Neural cell (in vitro differentiated cells): ENCODE data around the gene AFF2. TPM values are rescaled to one million over a fixed set of nuclear protein-coding genes. Genes with fewer than 3 reads are reported as not detected.

ENCODE experiments used
- H2AFZ ChIP-seq: fragments of 200-600, 300-800 bp; sonication (generic), shearing (Covaris generic); 2 replicates; pipeline ENCODE4 v1.6.0; 2014; ENCODE audit warnings: low read depth, mild to moderate bottlenecking, antibody characterized with exemption, low read length, moderate library complexity
- H3F3A ChIP-seq: fragments of 200-600 bp; shearing (Covaris generic); 2 replicates; pipeline ENCODE4 v1.6.1; 2016; ENCODE audit warnings: mild to moderate bottlenecking, moderate library complexity, mixed read lengths, antibody characterized with exemption, low read length; ENCODE audit not compliant: insufficient read depth, poor library complexity, severe bottlenecking
- H3K27ac ChIP-seq: fragments of 200-600, 300-800 bp; sonication (generic), shearing (Covaris generic); 2 replicates; pipeline ENCODE4 v1.5.1; 2014; ENCODE audit warnings: mild to moderate bottlenecking, low read length, moderate library complexity
- H3K27me3 ChIP-seq: fragments of 300-800, 200-600 bp; sonication (generic), shearing (Covaris generic); 2 replicates; pipeline ENCODE4 v1.6.0; 2014; ENCODE audit warnings: mild to moderate bottlenecking, low read depth, low read length, moderate library complexity; ENCODE audit not compliant: insufficient read depth
- H3K36me3 ChIP-seq: fragments of 300-800, 200-600 bp; sonication (generic), shearing (Covaris generic); 2 replicates; pipeline ENCODE4 v1.5.1; 2014; ENCODE audit warnings: mild to moderate bottlenecking, antibody characterized with exemption, low read length, moderate library complexity; ENCODE audit not compliant: insufficient read depth
- H3K4me2 ChIP-seq: fragments of 300-800, 200-600 bp; sonication (generic), shearing (Covaris generic); 2 replicates; pipeline ENCODE4 v1.6.0; 2014; ENCODE audit warnings: mild to moderate bottlenecking, low read length
- H3K4me3 ChIP-seq: fragments of 300-800, 200-600 bp; sonication (generic), shearing (Covaris generic); 2 replicates; pipeline ENCODE4 v1.5.1; 2014; ENCODE audit warnings: mild to moderate bottlenecking, low read length, moderate library complexity
- H3K79me2 ChIP-seq: fragments of 200-600 bp; shearing (Covaris generic); replicated peaks from 2 replicates; pipeline ENCODE4 v1.6.0; 2014; ENCODE audit warnings: mild to moderate bottlenecking, low read length, moderate library complexity; ENCODE audit not compliant: insufficient read depth
- H3K9ac ChIP-seq: fragments of 300-800, 200-600 bp; sonication (generic), shearing (Covaris generic); 2 replicates; pipeline ENCODE4 v1.6.1; 2016; ENCODE audit warnings: mild to moderate bottlenecking, low read length, mixed read lengths
- H3K9me2 ChIP-seq: fragments of 200-600 bp; shearing (Covaris generic); 2 replicates; pipeline ENCODE4 v1.6.1; 2016; ENCODE audit warnings: mild to moderate bottlenecking, low read length, mixed read lengths; ENCODE audit not compliant: insufficient read depth
- H3K9me3 ChIP-seq: fragments of 200-600, 300-800 bp; sonication (generic), shearing (Covaris generic); 2 replicates; pipeline ENCODE4 v1.6.1; 2016; ENCODE audit warnings: mild to moderate bottlenecking, mixed run types, low read length, moderate library complexity, mixed read lengths
- H4K20me1 ChIP-seq: fragments of 200-600 bp; shearing (Covaris generic); 2 replicates; pipeline ENCODE4 v1.6.1; 2016; ENCODE audit warnings: mild to moderate bottlenecking, mixed run types; ENCODE audit not compliant: insufficient read depth
- EP300 ChIP-seq: fragments of 450-650 bp; conservative IDR thresholded peaks from 2 replicates; pipeline ENCODE4 v1.6.1; 2014; ENCODE audit warnings: antibody characterized with exemption, mild to moderate bottlenecking, moderate library complexity; ENCODE audit not compliant: poor library complexity, severe bottlenecking
- EZH2 ChIP-seq: fragments of 200-600, 300-800 bp; shearing (Covaris generic), sonication (generic); IDR thresholded peaks from 2 replicates; pipeline ENCODE4 v1.6.1; 2014; ENCODE audit warnings: antibody characterized with exemption, low read length, borderline replicate concordance, mild to moderate bottlenecking; ENCODE audit not compliant: insufficient read depth, poor library complexity, severe bottlenecking
- POLR2AphosphoS5 ChIP-seq: IDR thresholded peaks from 2 replicates; pipeline ENCODE4 v1.6.1; 2012
- RAD21 ChIP-seq: fragments of 450-650 bp; conservative IDR thresholded peaks from 2 replicates; pipeline ENCODE4 v1.6.1; 2014; ENCODE audit warnings: antibody characterized with exemption, mild to moderate bottlenecking, moderate library complexity
- TAF1 ChIP-seq: IDR thresholded peaks from 2 replicates; pipeline ENCODE4 v1.6.1; 2012; ENCODE audit warnings: low read depth
- polyA plus RNA-seq: library from polyadenylated mRNA; depleted of rRNA; stranded (reverse); fragments of >200 nt; gene quantifications from 2 replicates; pipeline ENCODE4 v1.2.3, GENCODE V29; 2014
- TF ChIP-seq, protein P1 (sequence below): IDR thresholded peaks from 2 replicates; pipeline ENCODE4 v1.6.1; 2012; ENCODE audit warnings: borderline replicate concordance
- TF ChIP-seq, protein P2 (sequence below): fragments of 450-650 bp; IDR thresholded peaks from 2 replicates; pipeline ENCODE4 v1.5.1; 2014; ENCODE audit warnings: antibody characterized with exemption, mild to moderate bottlenecking, moderate library complexity; ENCODE audit not compliant: poor library complexity, severe bottlenecking

Gene AFF2
- polyA plus RNA-seq, 1 donor from 2014 or later = 10.5 TPM

DNA sequence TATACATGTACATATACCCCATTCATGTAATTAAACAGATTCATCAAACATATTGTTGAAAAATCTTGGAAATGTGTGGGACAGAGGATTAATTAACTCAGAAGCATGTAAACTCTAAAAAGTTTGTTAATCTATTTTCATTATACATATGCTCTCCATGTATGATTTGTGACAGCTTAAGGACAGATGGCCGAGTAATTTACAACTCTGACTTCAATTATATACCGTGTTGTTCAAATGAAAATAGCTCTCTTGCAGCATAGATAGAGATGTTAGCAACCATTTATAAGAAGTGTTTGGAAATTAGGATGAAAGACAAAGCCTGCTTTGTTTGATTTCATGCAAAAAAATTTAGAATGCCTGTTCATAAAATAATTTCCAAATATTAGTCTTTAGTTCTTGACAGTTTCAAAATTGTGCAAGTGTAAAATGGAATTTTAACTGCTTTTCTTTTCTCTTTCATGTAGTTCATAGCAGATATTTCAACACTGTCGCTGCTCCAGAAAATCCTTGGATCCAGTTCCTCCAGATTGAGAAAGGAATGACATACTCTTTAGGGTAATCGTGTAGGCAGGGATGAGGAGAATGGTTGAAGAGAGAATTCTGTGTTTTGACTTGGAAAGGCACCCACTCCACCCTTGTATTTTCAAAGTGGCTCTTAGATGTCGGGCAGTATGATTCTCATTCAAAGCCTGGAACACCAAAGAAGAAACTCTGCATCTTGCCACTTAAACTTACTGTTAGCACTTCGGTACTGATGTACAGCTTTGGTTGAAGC is 23.1 kb downstream of the AFF2 start:
- H3K27me3 ChIP-seq = no peaks in the 10 kb centered on the region
- H3K27ac ChIP-seq = no peak overlapping the region
- no peak overlapping the region for H3K9ac ChIP-seq
- H3F3A ChIP-seq = no peaks in the 10 kb centered on the region
- TF ChIP-seq, protein P1, sequence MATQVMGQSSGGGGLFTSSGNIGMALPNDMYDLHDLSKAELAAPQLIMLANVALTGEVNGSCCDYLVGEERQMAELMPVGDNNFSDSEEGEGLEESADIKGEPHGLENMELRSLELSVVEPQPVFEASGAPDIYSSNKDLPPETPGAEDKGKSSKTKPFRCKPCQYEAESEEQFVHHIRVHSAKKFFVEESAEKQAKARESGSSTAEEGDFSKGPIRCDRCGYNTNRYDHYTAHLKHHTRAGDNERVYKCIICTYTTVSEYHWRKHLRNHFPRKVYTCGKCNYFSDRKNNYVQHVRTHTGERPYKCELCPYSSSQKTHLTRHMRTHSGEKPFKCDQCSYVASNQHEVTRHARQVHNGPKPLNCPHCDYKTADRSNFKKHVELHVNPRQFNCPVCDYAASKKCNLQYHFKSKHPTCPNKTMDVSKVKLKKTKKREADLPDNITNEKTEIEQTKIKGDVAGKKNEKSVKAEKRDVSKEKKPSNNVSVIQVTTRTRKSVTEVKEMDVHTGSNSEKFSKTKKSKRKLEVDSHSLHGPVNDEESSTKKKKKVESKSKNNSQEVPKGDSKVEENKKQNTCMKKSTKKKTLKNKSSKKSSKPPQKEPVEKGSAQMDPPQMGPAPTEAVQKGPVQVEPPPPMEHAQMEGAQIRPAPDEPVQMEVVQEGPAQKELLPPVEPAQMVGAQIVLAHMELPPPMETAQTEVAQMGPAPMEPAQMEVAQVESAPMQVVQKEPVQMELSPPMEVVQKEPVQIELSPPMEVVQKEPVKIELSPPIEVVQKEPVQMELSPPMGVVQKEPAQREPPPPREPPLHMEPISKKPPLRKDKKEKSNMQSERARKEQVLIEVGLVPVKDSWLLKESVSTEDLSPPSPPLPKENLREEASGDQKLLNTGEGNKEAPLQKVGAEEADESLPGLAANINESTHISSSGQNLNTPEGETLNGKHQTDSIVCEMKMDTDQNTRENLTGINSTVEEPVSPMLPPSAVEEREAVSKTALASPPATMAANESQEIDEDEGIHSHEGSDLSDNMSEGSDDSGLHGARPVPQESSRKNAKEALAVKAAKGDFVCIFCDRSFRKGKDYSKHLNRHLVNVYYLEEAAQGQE = no peak
- no peak for TF ChIP-seq POLR2AphosphoS5
- TF ChIP-seq RAD21 = no peak
- TF ChIP-seq, protein P2, sequence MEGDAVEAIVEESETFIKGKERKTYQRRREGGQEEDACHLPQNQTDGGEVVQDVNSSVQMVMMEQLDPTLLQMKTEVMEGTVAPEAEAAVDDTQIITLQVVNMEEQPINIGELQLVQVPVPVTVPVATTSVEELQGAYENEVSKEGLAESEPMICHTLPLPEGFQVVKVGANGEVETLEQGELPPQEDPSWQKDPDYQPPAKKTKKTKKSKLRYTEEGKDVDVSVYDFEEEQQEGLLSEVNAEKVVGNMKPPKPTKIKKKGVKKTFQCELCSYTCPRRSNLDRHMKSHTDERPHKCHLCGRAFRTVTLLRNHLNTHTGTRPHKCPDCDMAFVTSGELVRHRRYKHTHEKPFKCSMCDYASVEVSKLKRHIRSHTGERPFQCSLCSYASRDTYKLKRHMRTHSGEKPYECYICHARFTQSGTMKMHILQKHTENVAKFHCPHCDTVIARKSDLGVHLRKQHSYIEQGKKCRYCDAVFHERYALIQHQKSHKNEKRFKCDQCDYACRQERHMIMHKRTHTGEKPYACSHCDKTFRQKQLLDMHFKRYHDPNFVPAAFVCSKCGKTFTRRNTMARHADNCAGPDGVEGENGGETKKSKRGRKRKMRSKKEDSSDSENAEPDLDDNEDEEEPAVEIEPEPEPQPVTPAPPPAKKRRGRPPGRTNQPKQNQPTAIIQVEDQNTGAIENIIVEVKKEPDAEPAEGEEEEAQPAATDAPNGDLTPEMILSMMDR = no peak
- TF ChIP-seq EZH2 = no peak
- no peak for TF ChIP-seq TAF1
- no peak overlapping the region for H2AFZ ChIP-seq
- H3K9me3 ChIP-seq = no peaks in the 10 kb centered on the region
- H4K20me1 ChIP-seq = no peaks in the 10 kb centered on the region
- no peaks in the 10 kb centered on the region for H3K9me2 ChIP-seq
- peaks cover 4% of the 10 kb centered on the region for H3K79me2 ChIP-seq
- H3K36me3 ChIP-seq = no peaks in the 10 kb centered on the region
- H3K4me3 ChIP-seq = no peak overlapping the region
- no peak overlapping the region for H3K4me2 ChIP-seq

DNA sequence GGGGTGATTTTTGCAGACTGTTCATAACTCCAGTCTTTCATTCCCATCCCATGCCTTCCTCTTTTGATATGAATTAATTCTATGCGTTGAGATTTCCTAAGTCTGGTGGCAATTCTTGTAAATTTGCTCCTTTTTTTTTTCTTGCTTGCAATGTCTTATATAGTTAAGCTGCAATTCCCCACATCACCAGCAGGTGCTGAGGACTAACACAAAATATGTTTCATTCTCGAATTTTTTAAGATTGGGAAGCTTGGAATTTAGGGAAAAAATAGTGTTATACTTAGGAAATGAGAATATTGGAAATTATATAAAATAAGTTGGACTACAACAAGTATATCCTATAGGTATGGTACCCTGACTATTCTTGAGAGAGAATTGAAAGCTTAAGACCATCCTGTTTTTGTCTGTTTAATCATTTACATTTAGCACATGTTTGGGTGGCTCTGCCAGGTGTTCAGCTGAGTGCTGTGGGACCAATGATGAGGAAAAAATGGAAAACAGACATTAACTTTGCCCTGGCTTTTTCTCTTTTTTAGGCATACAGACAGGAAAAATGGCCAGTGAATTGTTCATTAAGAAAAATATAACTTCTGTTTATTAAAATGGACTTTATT is 30.2 kb downstream of the AFF2 start:
- no peak overlapping the region for H3K9ac ChIP-seq
- no peaks in the 10 kb centered on the region for H3K27me3 ChIP-seq
- H3F3A ChIP-seq = no peaks in the 10 kb centered on the region
- TF ChIP-seq, protein P2 = peak; percentile 29
- TF ChIP-seq EP300 = no peak
- H4K20me1 ChIP-seq = no peaks in the 10 kb centered on the region
- H3K4me2 ChIP-seq = no peak overlapping the region
- H3K36me3 ChIP-seq = no peaks in the 10 kb centered on the region
- H3K79me2 ChIP-seq = no peaks in the 10 kb centered on the region
- no peaks in the 10 kb centered on the region for H3K9me3 ChIP-seq
- no peaks in the 10 kb centered on the region for H3K9me2 ChIP-seq
- no peak overlapping the region for H2AFZ ChIP-seq
- no peak overlapping the region for H3K27ac ChIP-seq
- no peak overlapping the region for H3K4me3 ChIP-seq
